Measurements from ENCODE around the gene ATP1A1.

The ATP1A1 gene

DNA sequence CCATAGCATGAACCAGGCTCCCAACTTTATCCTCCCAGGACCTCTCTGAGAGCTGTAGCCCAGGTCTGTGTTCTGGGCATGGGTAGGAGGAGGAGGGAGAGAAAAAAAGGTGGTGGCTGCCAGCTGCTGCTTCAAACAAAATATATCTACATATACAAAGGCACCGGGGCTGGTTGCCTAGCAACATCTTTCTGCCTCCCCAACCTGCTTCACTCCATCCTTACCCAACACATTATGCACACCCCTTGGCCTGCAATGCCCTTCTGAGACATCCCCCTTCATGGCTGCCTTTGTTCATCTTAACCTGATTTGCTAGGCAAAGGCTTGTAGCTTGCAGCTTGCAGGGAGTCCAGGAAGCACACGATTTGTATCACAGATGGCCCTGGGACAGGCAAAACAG is 27.2 kb upstream of the ATP1A1 start:
- no peak for DNase-seq

DNA sequence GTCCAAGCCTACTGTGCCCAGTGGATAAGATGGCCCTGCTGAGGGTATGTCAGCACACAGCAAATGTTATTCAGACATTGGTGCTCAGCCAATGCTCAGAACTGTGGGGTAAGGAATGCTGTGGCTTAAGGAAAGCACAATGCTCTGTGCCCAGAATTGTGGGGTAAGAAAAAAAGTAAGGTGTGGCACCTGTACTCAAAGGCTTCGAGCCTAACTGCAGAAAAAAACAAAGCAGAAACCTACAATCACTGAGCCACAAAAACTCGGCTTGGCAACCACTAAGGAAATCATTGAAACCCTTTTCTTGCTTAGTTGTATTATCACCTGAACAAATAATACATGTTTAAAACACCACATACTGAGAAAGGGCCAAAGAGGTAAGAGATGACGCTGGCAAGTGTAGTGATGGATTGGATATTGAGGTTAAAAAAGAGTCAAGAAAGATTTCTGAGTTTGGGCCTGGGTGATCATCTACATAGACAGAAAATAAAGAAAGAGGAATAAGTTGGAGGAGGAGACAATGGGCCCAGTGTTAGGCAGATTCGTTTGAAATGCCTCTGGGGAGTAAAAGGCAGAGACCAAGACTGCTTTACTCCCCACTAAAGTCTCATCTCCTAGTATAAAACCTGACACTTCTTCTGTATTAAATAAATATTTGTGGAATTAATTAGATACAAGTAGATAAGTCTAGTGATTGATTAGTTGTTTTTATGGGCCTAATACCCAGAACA is 25.9 kb upstream of the ATP1A1 start:
- DNase-seq: no peak

DNA sequence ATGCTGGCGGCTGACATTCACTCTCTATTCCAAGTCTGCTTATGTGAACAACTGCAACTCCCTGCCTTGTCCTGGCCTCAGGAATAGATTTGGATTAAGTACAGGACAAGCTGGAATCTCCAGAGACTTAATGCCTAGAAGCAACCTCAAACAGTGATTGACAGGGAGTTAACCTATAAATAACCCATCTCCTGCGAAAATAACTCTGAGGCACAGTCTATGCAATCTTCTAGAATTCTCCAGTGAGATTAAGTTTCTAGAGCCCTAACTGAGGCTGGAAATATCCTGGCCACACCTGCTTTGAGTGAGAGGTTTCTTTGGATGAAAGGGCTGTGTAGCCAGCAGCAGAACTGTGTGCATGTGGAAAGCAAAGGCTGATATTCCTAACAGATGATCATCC is 25.3 kb upstream of the ATP1A1 start:
- no peak for DNase-seq

DNA sequence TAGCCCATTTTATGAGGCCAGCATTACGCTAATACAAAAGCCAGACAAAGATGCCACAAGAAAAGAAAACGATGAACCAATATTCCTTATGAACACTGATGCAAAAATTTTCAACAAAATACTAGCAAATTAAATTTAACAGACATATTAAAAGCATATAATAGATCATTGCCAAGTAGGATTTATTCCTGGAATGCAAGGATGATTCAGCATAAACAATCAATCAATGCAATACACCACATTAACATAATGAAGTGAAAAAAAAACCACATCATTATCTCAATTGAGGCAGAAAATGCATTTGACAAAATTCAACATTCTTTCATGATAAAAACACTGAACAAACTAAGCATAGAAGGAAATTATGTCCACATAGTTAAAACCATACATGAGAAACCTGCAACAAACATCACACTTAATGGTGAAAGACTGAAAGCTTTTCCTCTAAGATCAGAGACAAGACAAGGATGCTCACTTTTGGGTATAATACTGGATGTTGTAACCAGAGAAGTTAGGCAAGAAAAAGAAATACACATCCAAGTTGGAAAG is 22.9 kb upstream of the ATP1A1 start:
- DNase-seq: no peak

GRCh38 chr1:116351914-116352313 is 21.1 kb upstream of the ATP1A1 start:
- DNase-seq: no peak

GRCh38 chr1:116352349-116352813 is 20.7 kb upstream of the ATP1A1 start:
- DNase-seq: no peak

DNA sequence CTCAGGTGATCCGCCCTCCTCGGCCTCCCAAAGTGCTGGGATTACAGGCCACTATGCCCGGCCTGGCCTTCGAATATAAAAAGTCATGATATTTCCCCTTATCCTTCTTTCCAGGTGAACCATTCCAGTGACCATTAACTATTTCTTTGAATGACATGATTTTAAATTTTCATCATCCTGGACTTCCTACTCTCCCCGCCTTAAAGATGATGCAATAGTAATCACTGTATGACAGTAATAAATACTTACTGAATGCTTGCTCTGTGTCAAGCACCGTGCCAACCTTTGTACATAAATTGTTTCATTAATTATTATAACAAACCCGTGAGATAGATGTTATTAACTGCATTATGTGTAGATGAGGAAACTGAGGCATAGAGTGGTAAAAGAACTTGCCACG is 19.9 kb upstream of the ATP1A1 start:
- no peak for DNase-seq

GRCh38 chr1:116356067-116356466 is 17.0 kb upstream of the ATP1A1 start:
- no peak for DNase-seq

DNA sequence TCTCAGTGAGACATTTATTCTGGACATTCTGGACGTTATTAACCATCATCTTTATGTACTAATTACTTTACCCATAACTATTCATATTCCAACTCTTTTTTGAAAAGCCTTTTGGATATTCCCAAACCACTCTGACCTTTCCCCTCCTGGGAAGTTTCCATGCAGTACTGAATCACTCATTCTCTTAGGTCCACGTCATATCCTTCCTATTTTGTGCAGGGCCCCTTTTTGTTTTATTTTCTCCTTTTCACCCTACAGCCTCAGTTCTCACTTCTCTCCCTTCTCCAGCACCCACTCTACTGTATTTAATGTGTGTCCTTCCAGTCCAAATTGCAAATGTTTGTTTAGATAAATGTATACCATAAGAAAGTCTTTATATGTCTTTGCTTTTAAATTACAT is 16.4 kb upstream of the ATP1A1 start:
- no peak for DNase-seq

- no peak for DNase-seq
Observed at GRCh38 chr1:116357487-116357886, 15.6 kb upstream of the ATP1A1 start.

DNA sequence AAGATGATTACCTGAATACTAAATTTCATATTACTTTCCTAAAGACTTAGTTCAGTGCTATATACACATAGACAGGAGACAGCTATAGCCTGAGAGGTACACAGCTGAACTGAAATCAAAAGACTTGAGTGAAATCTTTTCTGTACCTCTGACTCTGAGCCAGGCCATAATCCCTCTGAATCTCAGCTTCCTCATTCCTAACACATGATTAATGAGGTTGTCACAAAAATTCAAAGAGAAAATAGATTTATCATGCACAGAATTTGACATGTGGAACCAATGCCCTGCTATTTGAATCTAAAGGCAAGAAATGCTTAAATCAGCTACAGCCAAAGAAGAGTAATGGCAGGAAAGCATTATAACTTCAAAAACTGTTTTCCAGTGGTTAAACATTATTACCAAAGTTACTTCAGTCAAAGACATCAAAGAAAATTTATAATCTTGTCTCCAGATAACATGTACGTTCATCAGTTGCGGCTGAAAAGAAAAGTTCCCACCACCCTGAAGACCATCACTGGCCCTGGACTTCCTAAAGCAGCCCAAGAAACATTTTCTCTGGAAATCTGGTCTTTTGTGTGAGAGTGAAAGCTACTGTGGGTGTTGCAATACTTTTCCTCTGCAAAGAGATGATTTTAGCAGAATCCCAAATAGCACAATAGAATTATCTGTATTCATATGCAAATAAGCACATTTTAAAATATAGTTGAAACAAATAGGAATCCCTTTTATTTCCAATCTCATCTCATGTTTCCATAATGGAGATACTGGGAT is 13.8 kb upstream of the ATP1A1 start:
- DNase-seq: no peak

- no peak for DNase-seq
Observed at GRCh38 chr1:116359871-116360270, 13.2 kb upstream of the ATP1A1 start.

GRCh38 chr1:116360429-116361173 is 12.4 kb upstream of the ATP1A1 start:
- no peak for DNase-seq

DNA sequence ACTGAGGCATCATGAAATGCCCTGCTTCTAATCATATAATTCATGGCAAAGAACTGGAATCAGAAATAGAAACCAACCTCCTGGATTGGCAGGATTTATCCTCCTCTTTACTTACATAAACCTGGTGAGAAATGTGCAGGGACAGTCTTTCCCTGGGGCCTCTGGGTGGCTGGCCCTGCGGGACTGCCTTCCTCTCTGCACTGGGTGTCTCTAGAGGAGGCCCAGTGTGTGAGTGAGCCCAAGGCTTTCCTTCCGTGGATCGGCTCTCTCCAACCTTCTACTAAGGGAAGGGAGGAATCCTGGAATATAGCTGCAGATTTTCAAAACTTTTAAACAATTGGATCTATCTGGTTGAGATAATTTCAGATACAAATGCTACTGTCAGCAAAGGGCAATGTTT is 11.4 kb upstream of the ATP1A1 start:
- no peak for DNase-seq

DNA sequence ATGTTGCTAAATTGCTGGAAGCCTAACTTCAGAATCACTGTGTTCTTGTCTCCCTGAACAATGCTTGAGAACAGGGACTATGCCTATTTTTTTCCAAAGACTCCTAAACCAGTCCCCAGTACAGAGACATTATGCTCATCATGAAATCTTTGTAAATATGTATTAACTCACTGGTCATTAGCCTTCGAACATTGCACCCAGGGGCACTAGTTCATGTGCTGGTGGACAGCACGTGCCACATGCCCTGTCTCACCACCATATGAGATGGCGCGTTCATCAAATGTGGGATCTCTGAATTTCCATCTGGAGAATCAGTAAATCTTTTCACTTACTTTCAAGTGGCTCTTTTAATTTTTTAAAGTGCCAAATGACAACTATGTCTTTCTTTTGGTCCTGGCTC is 11.0 kb upstream of the ATP1A1 start:
- no peak for DNase-seq

DNA sequence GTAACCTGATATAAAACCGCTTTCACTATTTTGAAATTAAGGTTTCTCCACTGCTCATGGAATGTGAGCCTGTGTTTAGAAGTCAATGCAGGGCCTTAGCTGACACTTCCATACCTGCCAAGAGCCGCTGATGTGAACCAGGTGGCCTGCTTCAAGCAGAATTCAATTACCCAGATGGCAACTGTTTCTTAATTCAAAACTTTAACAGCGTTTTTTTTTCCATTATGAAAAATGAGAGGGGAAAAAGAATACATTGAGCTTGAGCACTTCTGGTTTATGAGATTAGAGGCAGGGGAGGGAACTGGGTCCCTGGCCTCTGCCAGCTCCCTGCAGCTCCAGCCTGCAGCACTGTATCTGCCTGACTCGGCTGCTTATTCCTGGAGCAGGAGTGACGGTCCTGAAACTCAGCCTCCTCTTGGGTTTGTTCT is 7.7 kb upstream of the ATP1A1 start:
- DNase-seq: no peak

DNA sequence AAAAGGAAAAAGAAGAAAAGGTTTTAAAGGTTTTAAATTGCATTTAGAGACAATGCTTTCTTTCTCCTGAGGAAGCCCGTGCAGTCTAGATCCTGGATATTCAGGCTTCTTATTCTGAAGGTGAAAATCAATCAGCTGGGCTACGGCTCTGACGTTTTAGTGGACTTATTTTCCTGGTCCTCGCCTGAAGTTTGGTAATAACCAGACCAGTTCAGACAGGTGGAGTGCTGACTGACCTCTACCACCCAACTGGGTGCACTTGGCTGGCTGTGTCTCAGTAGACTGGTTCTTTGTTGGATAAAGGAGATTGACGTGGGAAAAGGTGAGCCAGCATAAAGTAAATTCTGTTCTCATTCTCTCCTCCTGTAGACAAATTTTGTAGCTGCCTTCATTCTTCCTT is 7.2 kb upstream of the ATP1A1 start:
- no peak for DNase-seq

- DNase-seq: no peak
Observed at GRCh38 chr1:116367256-116367945, 5.6 kb upstream of the ATP1A1 start.

DNA sequence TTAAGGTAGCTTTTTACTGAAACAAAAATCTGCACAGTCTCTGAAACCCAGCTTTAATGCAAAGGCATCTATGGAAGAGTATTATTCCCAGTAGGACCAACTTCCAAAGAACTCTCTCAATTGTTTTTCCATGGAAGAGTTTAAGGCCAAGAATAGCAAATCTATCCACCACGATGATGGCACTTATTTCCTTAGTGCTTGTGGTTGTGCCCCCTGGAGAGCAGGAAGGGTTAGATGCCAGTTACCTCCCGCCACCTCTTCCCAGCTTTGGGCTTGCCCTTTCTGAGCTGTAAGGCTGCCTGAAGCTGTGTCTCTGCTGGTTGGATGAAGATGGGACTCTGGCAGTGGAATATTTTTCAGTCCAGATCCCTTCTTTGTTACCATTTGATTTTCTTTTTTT is 4.8 kb upstream of the ATP1A1 start:
- DNase-seq: no peak

DNA sequence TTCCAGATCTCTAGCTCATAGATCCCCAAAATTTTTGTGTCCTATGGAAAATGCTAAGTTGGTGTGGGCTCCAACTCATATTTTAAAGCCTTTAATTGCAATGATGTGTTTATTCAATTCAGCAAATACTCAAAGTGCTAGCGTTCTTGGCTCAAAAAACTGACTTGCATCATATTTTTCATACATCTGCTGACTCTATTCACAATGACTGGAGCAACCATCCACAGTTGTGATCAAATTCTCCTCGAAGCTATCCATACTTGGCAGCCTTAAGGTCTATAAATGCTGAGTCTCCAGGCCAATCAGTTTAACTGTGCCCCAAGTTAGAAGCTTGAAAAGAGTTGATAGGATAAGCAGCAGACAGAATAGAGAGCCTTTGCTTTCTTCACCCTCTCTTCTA is 2.9 kb upstream of the ATP1A1 start:
- DNase-seq: no peak

DNA sequence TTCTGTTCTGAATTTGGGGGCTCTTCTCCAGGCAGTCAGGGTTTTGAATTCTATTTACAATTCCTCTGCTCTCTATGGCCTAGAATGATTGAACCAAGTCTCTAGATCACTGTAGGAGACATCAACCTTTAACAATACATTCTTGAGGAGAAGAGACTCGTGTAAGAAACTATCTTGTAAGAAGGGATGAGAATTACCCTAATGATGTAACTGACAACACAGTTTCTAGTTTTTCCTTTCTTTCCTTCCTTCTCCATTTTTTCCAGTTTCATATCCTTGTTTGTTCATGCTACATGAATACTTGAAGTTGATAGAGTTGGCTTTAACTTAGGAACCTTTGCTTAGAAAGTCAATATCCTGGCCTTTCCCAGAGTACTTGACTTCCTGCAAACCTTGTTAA is 1.3 kb upstream of the ATP1A1 start:
- DNase-seq: no peak

- DNase-seq: no peak
Observed at GRCh38 chr1:116372191-116372590, 853 bp upstream of the ATP1A1 start.

Data from NCI-H1930 (cell line).